HepG2 (cell line): ENCODE data around the gene MIA3. TPM values are rescaled to one million over a fixed set of nuclear protein-coding genes. Genes with fewer than 3 reads are reported as not detected.

ENCODE experiments used
- CBX2 ChIP-seq, 2 experiments: fragments of 200-600 bp in 1 of 2; sonication (generic); formaldehyde crosslinking in 1 of 2; IDR thresholded peaks; 2 replicates each; pipeline versions ENCODE4 v1.7.0 to v1.8.1; 2018 to 2022; ENCODE audit warnings: low read depth in 2 of 2, low read length in 1 of 2, mild to moderate bottlenecking in 1 of 2, missing genetic modification reagents in 1 of 2
- ELF4 ChIP-seq: sonication (generic); formaldehyde crosslinking; IDR thresholded peaks from 2 replicates; pipeline ENCODE4 v1.5.0; 2020; ENCODE audit warnings: missing genetic modification reagents, mild to moderate bottlenecking, moderate library complexity, borderline replicate concordance
- FUBP1 ChIP-seq: sonication (generic); formaldehyde crosslinking; IDR thresholded peaks from 2 replicates; pipeline ENCODE4 v1.5.1; 2020; ENCODE audit warnings: missing genetic modification reagents, mild to moderate bottlenecking, borderline replicate concordance
- JUNB ChIP-seq: sonication (generic); formaldehyde crosslinking; IDR thresholded peaks from 2 replicates; pipeline ENCODE4 v1.8.0; 2022; ENCODE audit warnings: missing genetic modification reagents, mild to moderate bottlenecking, borderline replicate concordance
- KDM4B ChIP-seq: sonication (generic); formaldehyde crosslinking; IDR thresholded peaks from 2 replicates; pipeline ENCODE4 v1.4.0; 2020; ENCODE audit warnings: missing genetic modification reagents
- PHF21A ChIP-seq: sonication (generic); formaldehyde crosslinking; IDR thresholded peaks from 2 replicates; pipeline ENCODE4 v1.5.0; 2020; ENCODE audit warnings: mild to moderate bottlenecking, missing genetic modification reagents
- PRPF4 ChIP-seq: fragments of 200-400 bp; formaldehyde crosslinking; IDR thresholded peaks from 2 replicates; pipeline ENCODE4 v1.6.1; 2016; ENCODE audit warnings: low read length, low read depth; ENCODE audit not compliant: poor library complexity, severe bottlenecking
- RARA ChIP-seq: IDR thresholded peaks from 2 replicates; pipeline ENCODE4 v1.6.1; 2016; ENCODE audit warnings: missing genetic modification reagents, missing compliant biosample characterization
- RXRA ChIP-seq: sonication (generic); formaldehyde crosslinking; IDR thresholded peaks from 2 replicates; pipeline ENCODE4 v1.5.1; 2020; ENCODE audit warnings: missing genetic modification reagents
- TEAD3 ChIP-seq: optimal IDR thresholded peaks from 2 replicates; pipeline ENCODE3; 2016; ENCODE audit warnings: borderline replicate concordance
- THAP11 ChIP-seq: IDR thresholded peaks from 2 replicates; pipeline ENCODE4 v1.6.1; 2016; ENCODE audit warnings: missing biosample characterization, missing genetic modification reagents
- ZBTB39 ChIP-seq: sonication (generic); formaldehyde crosslinking; IDR thresholded peaks from 2 replicates; pipeline ENCODE4 v1.5.0; 2020; ENCODE audit warnings: missing genetic modification reagents
- ZBTB46 ChIP-seq: sonication (generic); formaldehyde crosslinking; IDR thresholded peaks from 2 replicates; pipeline ENCODE4 v1.4.0; 2020; ENCODE audit warnings: mild to moderate bottlenecking, missing genetic modification reagents, borderline replicate concordance
- ZNF337 ChIP-seq: sonication (generic); formaldehyde crosslinking; IDR thresholded peaks from 2 replicates; pipeline ENCODE4 v1.5.1; 2020; ENCODE audit warnings: missing genetic modification reagents, low read depth, mild to moderate bottlenecking, borderline replicate concordance
- ZNF33A ChIP-seq: sonication (generic); formaldehyde crosslinking; IDR thresholded peaks from 2 replicates; pipeline ENCODE4 v1.5.1; 2020; ENCODE audit warnings: missing genetic modification reagents, mild to moderate bottlenecking, moderate library complexity, borderline replicate concordance
- ZNF569 ChIP-seq: sonication (generic); formaldehyde crosslinking; IDR thresholded peaks from 2 replicates; pipeline ENCODE4 v1.5.0; 2020; ENCODE audit warnings: mild to moderate bottlenecking, missing genetic modification reagents, moderate library complexity, borderline replicate concordance
- ZNF687 ChIP-seq: sonication (generic); formaldehyde crosslinking; IDR thresholded peaks from 2 replicates; pipeline ENCODE4 v1.5.1; 2020; ENCODE audit warnings: mild to moderate bottlenecking, missing genetic modification reagents, moderate library complexity
- ZNF775 ChIP-seq: sonication (generic); formaldehyde crosslinking; IDR thresholded peaks from 2 replicates; pipeline ENCODE4 v1.4.0; 2020; ENCODE audit warnings: missing genetic modification reagents, mild to moderate bottlenecking, moderate library complexity, borderline replicate concordance
- polyA plus RNA-seq, 8 experiments: library from polyadenylated mRNA; depleted of rRNA in 3 of 8; stranded (reverse) in 7 of 8; unstranded in 1 of 8; fragments of >200 nt; fragmentation: Illumina TruSeq in 4 of 8; extraction: Trizol in 4 of 8; gene quantifications; 2 replicates each; pipeline versions ENCODE4 v1.2.1 to v1.2.3, GENCODE V29; 2011 to 2016; ENCODE audit warnings: low read depth in 4 of 8, missing spikeins in 1 of 8, mixed read lengths in 1 of 8; ENCODE audit not compliant: insufficient read depth in 1 of 8
- total RNA-seq, 5 experiments: library from RNA; depleted of rRNA; stranded (reverse); fragments of >200 nt; fragmentation: Illumina TruSeq; extraction: Trizol; gene quantifications; 2 replicates each; pipeline ENCODE4 v1.2.3, GENCODE V29; 2016; ENCODE audit warnings: low read depth in 1 of 5

MIA3 gene
- total and polyA plus RNA-seq, 2 of the 13 experiments (the other 11 are each of a cell fraction or from before 2014, with no cell fraction given) = 45.6 to 48.7 TPM

- TF ChIP-seq ZBTB39 (CRISPR knock-in tag) (no peak), ZBTB46 (CRISPR knock-in tag) (no peak), KDM4B (CRISPR knock-in tag) (no peak), FUBP1 (no peak), ZNF775 (CRISPR knock-in tag) (no peak), RARA (CRISPR knock-in tag) (no peak), PRPF4 (no peak), RXRA (no peak), ZNF33A (no peak), ZNF337 (CRISPR knock-in tag) (no peak), CBX2 (IDR thresholded peaks at IDR 0.05; ENCODE audit: low read depth, low read length) (no peak), CBX2 (CRISPR knock-in tag; IDR thresholded peaks at IDR 0.05; ENCODE audit: low read depth) (no peak), TEAD3 (no peak), ELF4 (no peak), JUNB (no peak), ZNF687 (CRISPR knock-in tag) (peak; percentile 53; the same call in 1 of the 2 replicates), THAP11 (CRISPR knock-in tag) (no peak), PHF21A (CRISPR knock-in tag) (0 out of 2 replicates have a peak, but pooled peaks have one; percentile 17), ZNF569 (CRISPR knock-in tag) (no peak)
Observed at GRCh38 chr1:222618001-222618879, at the start of gene MIA3 (continued).
